Ishikawa (cell line): Measurements from ENCODE around the gene ICA1.

Experiments
- CEBPB ChIP-seq: IDR thresholded peaks from 2 replicates; pipeline ENCODE4 v1.6.1; 2012
- CREB1 ChIP-seq: IDR thresholded peaks from 2 replicates; pipeline ENCODE4 v1.6.1; 2012; ENCODE audit warnings: low read depth
- EGR1 ChIP-seq: IDR thresholded peaks from 2 replicates; pipeline ENCODE4 v1.6.1; 2012
- EP300 ChIP-seq: IDR thresholded peaks from 2 replicates; pipeline ENCODE4 v1.6.1; 2012; ENCODE audit warnings: borderline replicate concordance
- FOXM1 ChIP-seq: IDR thresholded peaks from 2 replicates; pipeline ENCODE4 v1.6.1; 2012; ENCODE audit warnings: low read depth, borderline replicate concordance
- NFIC ChIP-seq: IDR thresholded peaks from 2 replicates; pipeline ENCODE4 v1.6.1; 2012
- RAD21 ChIP-seq: IDR thresholded peaks from 2 replicates; pipeline ENCODE4 v1.6.1; 2012; ENCODE audit warnings: low read depth
- TAF1 ChIP-seq: IDR thresholded peaks from 2 replicates; pipeline ENCODE4 v1.6.1; 2012; ENCODE audit warnings: low read depth, mild to moderate bottlenecking
- YY1 ChIP-seq: IDR thresholded peaks from 2 replicates; pipeline ENCODE4 v1.6.1; 2012; ENCODE audit warnings: low read depth
- TF ChIP-seq, protein P1 (sequence below): IDR thresholded peaks from 2 replicates; pipeline ENCODE4 v1.6.1; 2012; ENCODE audit warnings: low read depth, mild to moderate bottlenecking
- TF ChIP-seq, protein P2 (sequence below): IDR thresholded peaks from 2 replicates; pipeline ENCODE4 v1.6.1; 2012

DNA sequence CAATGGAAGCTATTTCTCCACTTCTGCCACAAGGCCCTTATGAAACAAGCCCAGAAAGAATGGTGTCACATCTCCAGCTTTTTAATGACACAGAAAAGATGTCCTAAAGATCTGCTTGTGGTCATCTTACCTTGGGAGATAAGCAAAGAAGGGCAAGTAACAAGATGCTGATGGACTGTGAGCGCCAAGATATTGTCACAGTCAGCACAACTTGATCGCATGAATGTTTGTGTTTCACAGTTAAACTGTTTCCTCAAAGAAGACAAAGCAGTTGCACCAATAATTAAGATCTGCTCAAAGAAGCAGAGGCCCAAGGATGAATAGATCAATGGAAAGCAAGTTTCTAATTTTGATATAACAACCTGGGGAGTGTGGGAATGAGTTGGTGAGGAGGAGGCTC, 15.9 kb downstream of the ICA1 start:
- no peak for TF ChIP-seq RAD21
- TF ChIP-seq EP300 = no peak
- TF ChIP-seq FOXM1 = no peak
- TF ChIP-seq YY1 = no peak
- TF ChIP-seq, protein P1, sequence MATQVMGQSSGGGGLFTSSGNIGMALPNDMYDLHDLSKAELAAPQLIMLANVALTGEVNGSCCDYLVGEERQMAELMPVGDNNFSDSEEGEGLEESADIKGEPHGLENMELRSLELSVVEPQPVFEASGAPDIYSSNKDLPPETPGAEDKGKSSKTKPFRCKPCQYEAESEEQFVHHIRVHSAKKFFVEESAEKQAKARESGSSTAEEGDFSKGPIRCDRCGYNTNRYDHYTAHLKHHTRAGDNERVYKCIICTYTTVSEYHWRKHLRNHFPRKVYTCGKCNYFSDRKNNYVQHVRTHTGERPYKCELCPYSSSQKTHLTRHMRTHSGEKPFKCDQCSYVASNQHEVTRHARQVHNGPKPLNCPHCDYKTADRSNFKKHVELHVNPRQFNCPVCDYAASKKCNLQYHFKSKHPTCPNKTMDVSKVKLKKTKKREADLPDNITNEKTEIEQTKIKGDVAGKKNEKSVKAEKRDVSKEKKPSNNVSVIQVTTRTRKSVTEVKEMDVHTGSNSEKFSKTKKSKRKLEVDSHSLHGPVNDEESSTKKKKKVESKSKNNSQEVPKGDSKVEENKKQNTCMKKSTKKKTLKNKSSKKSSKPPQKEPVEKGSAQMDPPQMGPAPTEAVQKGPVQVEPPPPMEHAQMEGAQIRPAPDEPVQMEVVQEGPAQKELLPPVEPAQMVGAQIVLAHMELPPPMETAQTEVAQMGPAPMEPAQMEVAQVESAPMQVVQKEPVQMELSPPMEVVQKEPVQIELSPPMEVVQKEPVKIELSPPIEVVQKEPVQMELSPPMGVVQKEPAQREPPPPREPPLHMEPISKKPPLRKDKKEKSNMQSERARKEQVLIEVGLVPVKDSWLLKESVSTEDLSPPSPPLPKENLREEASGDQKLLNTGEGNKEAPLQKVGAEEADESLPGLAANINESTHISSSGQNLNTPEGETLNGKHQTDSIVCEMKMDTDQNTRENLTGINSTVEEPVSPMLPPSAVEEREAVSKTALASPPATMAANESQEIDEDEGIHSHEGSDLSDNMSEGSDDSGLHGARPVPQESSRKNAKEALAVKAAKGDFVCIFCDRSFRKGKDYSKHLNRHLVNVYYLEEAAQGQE = no peak
- no peak for TF ChIP-seq TAF1
- TF ChIP-seq NFIC = no peak
- TF ChIP-seq CREB1 = no peak
- TF ChIP-seq, protein P2, sequence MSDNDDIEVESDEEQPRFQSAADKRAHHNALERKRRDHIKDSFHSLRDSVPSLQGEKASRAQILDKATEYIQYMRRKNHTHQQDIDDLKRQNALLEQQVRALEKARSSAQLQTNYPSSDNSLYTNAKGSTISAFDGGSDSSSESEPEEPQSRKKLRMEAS = no peak
- TF ChIP-seq EGR1 = no peak
- TF ChIP-seq CEBPB = no peak
